GM12864 (cell line): ENCODE results near the gene UBXN4.
"Not testable (repeated sequence)": the region's sequence is repeated elsewhere in the genome, so short reads cannot be mapped to it uniquely, and the experiment has no call there.

ENCODE experiments used
- DNase-seq: peaks from one replicate; pipeline ENCODE4 v3.0.0-alpha.2; 2011; ENCODE audit warnings: low read depth
- H3K4me3 ChIP-seq: 2 replicates; pipeline ENCODE4 v1.5.1; 2011; ENCODE audit warnings: mild to moderate bottlenecking, low read depth, low read length, control low read depth
- TF ChIP-seq, protein P1 (sequence below): IDR thresholded peaks from 2 replicates; pipeline ENCODE4 v1.5.1; 2011; ENCODE audit warnings: low read depth, mild to moderate bottlenecking, moderate library complexity, low read length, control low read depth, inconsistent platforms; ENCODE audit errors: missing control alignments

Gene UBXN4

DNA sequence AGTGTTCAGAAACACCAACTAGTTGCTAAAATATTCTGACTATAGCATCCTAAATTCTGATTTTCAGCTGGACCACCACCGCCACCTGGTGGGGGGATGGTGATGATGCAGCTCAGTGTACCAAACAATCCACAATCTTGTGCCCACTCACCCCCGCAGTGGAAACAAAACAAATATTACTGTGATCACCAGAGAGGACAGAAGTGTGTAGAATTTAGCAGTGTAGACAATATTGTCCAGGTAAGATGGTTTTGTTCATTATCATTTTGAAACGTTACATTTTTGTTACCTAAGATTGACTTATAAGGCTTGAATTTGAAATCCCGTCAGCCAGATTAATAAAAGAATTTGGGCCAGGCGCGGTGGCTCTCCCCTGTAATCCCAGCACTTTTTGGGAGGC, 31.7 kb upstream of the UBXN4 start:
- DNase-seq: no peak
- no peak overlapping the region for H3K4me3 ChIP-seq
- TF ChIP-seq, protein P1, sequence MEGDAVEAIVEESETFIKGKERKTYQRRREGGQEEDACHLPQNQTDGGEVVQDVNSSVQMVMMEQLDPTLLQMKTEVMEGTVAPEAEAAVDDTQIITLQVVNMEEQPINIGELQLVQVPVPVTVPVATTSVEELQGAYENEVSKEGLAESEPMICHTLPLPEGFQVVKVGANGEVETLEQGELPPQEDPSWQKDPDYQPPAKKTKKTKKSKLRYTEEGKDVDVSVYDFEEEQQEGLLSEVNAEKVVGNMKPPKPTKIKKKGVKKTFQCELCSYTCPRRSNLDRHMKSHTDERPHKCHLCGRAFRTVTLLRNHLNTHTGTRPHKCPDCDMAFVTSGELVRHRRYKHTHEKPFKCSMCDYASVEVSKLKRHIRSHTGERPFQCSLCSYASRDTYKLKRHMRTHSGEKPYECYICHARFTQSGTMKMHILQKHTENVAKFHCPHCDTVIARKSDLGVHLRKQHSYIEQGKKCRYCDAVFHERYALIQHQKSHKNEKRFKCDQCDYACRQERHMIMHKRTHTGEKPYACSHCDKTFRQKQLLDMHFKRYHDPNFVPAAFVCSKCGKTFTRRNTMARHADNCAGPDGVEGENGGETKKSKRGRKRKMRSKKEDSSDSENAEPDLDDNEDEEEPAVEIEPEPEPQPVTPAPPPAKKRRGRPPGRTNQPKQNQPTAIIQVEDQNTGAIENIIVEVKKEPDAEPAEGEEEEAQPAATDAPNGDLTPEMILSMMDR: peak; percentile 81

DNA sequence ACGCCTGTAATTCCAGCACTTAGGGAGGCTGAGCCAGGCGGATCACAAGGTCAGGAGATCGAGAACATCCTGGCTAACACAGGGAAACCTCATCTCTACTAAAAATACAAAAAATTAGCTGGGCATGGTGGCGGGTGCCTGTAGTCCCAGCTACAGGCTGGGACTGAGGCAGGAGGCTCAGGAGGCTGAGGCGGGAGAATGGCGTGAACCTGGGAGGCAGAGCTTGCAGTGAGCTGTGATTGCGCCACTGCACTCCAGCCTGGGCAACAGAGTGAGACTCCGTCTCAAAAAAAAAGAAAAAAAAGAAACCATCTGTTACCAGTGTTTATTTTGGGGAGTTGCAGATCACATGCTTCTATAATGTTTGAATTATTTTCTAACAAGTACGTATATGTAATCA, 26.6 kb upstream of the UBXN4 start:
- not testable (repeated sequence) for H3K4me3 ChIP-seq, DNase-seq

DNA sequence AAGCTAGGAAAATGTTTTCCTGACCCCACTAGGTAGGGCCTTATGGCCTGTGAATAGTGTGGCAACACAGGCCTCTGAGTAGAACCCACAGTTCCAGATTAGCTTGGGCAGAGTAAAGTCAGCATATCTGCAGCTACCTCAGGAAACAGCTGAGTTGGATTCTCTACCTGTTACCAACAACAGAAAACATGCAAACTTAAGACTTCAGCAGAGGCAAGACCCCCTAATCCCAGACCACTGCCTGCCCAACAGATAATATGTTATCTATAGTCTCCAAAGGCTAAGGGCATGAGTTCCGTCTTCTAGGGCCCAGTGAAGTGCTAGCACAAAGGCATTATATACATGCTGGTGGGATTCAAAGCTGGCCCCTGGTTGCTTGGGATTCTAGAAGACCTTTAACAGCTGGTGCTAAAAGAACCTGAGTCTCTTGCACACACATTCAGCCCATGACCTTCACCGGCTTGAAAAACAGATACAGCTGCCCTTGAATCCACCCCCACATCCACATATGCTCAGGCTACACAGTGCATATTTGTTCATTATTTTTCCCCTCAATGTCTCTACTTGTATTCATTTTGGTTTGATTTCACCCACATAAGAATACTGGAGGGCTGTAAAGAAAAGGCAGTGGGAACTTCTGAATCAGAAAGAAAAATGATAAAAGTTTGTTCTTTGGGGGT, 13.5 kb upstream of the UBXN4 start:
- no peak for DNase-seq
- no peak overlapping the region for H3K4me3 ChIP-seq
- TF ChIP-seq, protein P1: no peak

DNA sequence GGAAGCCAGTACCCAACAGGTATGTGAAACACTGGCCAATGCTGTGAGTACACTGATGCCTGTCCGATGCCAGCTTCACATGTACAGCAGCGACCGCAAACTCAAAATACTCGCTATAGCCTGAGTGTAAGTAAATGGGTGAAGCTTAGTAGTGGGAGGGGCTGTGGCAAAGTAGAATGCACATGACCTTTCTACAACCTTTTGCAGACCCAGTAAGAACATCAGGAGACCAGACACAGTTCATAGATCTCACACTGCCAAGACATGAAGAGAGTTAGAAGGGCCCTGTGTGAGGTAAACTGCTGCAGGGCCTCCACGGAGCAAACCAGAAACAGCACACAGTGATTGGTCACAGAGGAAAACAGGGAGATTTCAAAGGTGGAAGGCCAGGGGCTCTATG, 9.1 kb upstream of the UBXN4 start:
- DNase-seq: no peak
- TF ChIP-seq, protein P1: no peak
- no peak overlapping the region for H3K4me3 ChIP-seq

DNA sequence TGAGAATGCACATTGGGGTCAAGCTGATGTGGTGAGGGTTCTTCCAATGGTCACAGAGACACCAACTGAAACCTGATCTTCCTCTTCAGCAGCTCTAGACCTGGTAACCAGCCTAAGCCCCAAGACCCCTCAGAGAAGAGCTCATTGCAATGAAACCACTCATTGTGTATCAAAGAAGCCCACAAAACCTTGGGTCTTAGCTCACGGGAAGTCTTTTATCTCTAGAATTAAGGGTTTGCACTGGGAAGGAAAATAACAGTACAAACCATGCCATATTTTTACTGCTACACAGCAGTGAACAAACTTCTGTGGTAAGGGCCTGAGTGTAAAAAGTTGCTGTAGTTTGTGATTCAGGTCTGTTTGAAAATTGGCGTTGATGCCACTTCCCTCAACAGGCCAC, 8.6 kb upstream of the UBXN4 start:
- no peak for DNase-seq
- TF ChIP-seq, protein P1: no peak
- H3K4me3 ChIP-seq: no peak overlapping the region

DNA sequence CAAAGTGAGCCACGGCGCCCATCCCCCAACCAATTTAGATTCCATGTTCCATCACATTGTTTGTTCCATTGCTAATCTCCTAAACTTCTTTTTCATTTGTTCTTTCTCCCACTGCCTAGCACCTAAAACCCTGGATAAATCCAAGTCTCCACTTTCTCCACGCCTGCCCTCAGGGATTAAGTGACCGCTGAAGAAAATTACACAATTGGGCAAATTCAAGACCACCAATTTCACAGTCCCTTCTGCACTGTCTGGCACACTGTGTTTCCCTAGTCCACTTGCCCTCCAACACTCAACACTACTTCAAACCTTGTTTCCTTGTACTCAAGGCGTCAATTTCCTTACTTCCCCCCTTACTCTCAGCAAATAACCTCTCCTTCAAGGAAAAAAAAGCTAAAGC, 5.1 kb upstream of the UBXN4 start:
- H3K4me3 ChIP-seq: no peak overlapping the region
- TF ChIP-seq, protein P1: no peak
- DNase-seq: no peak

DNA sequence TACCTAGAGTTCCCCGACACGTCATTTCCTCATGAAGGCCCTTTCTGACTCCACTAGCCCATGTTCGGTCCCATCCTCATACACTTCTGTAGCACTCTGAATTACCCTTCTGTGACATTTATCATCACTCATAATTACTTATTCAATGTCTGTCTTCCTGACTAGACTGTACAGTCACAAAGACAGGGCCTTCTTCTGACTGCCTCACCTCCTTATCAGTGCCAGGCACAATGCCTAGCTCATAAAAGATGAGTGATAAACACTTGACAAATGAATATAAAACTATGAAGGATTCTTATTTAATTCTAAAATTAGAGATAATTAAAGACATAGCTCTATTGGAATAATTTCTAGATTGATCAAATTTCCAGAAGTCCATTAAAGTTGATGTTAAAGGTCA, 1.4 kb upstream of the UBXN4 start:
- DNase-seq: no peak
- H3K4me3 ChIP-seq: no peak overlapping the region
- TF ChIP-seq, protein P1: no peak
